GM18526 (cell line): ENCODE results near the gene SENP1.

Experiments used
- POLR2A ChIP-seq: IDR thresholded peaks from 3 replicates; pipeline ENCODE4 v1.6.1; 2011; ENCODE audit not compliant: insufficient read length; ENCODE audit errors: extremely low read depth

Gene SENP1

GRCh38 chr12:48022676-48023385, 83.0 kb downstream of the SENP1 start:
- TF ChIP-seq POLR2A: no peak

- TF ChIP-seq POLR2A: no peak
Measured at GRCh38 chr12:48022180-48022521, 83.7 kb downstream of the SENP1 start.

- no peak for TF ChIP-seq POLR2A
Measured at GRCh38 chr12:48021485-48022179, 84.2 kb downstream of the SENP1 start.

- TF ChIP-seq POLR2A: no peak
Measured at GRCh38 chr12:48019639-48020265, 86.1 kb downstream of the SENP1 start.

GRCh38 chr12:48018618-48018995, 87.3 kb downstream of the SENP1 start:
- TF ChIP-seq POLR2A: no peak

- TF ChIP-seq POLR2A: no peak
Measured at GRCh38 chr12:48017921-48018617, 87.8 kb downstream of the SENP1 start.

- no peak for TF ChIP-seq POLR2A
Measured at GRCh38 chr12:48017496-48017895, 88.4 kb downstream of the SENP1 start.

- no peak for TF ChIP-seq POLR2A
Measured at GRCh38 chr12:48016373-48017020, 89.4 kb downstream of the SENP1 start.

GRCh38 chr12:48015954-48016353, 89.9 kb downstream of the SENP1 start:
- TF ChIP-seq POLR2A: no peak

- TF ChIP-seq POLR2A: no peak
Measured at GRCh38 chr12:48015129-48015528, 90.8 kb downstream of the SENP1 start.

- no peak for TF ChIP-seq POLR2A
Measured at GRCh38 chr12:48013287-48013686, 92.6 kb downstream of the SENP1 start.

- no peak for TF ChIP-seq POLR2A
Measured at GRCh38 chr12:48012070-48012469, 93.8 kb downstream of the SENP1 start.

GRCh38 chr12:48010366-48010970, 95.4 kb downstream of the SENP1 start:
- TF ChIP-seq POLR2A: no peak

- TF ChIP-seq POLR2A: no peak
Measured at GRCh38 chr12:48009471-48009870, 96.4 kb downstream of the SENP1 start.

GRCh38 chr12:48008950-48009349, 96.9 kb downstream of the SENP1 start:
- no peak for TF ChIP-seq POLR2A
